IMR-90 (cell line): Measurements from ENCODE around the gene BYSL. TPM values are rescaled to one million over a fixed set of nuclear protein-coding genes. Genes with fewer than 3 reads are reported as not detected.

Source experiments
- ATAC-seq: fragments of 200-7000 bp; cut with Tn5 transposase; 2 replicates; pipeline ENCODE4 v1.9.1; 2020; ENCODE audit warnings: low read depth, mild to moderate bottlenecking, moderate library complexity
- BruUV-seq: library from RNA; stranded (reverse); fragments of 400-500 nt; replicated peaks from 2 replicates; lab custom pipeline; 2021; lab: Mats Ljungman, UMichigan
- CTCF ChIA-PET: fragments of 300-600 bp; formaldehyde crosslinking; extraction: SDS; loops from one replicate; lab custom pipeline; 2021; ENCODE audit warnings: antibody characterized with exemption; lab: Yijun Ruan, JAX
- POLR2A ChIA-PET: fragments of 300-600 bp; sonication (Branson Sonifier 250); formaldehyde crosslinking; loops from one replicate; lab custom pipeline; 2022; ENCODE audit warnings: antibody characterized with exemption; ENCODE audit not compliant: unreplicated experiment; lab: Charles Lee
- DNase-seq: peaks from one replicate; pipeline ENCODE4 v3.0.0; 2013
- H2AFZ ChIP-seq: replicated peaks from 2 replicates; pipeline ENCODE3; 2013; ENCODE audit warnings: low read length, mild to moderate bottlenecking; ENCODE audit not compliant: poor library complexity
- H2AK5ac ChIP-seq: 2 replicates; pipeline ENCODE4 v1.6.1; 2013; ENCODE audit warnings: low read depth, low read length, inconsistent platforms
- H2AK9ac ChIP-seq: replicated peaks from 2 replicates; pipeline ENCODE3; 2013; ENCODE audit warnings: mild to moderate bottlenecking, low read depth, low read length, moderate library complexity; ENCODE audit not compliant: poor library complexity
- H2BK120ac ChIP-seq: 2 replicates; pipeline ENCODE4 v1.6.1; 2013; ENCODE audit warnings: low read depth, low read length, inconsistent platforms
- H2BK15ac ChIP-seq: 3 replicates; pipeline ENCODE4 v1.6.1; 2013; ENCODE audit warnings: low read depth, low read length, inconsistent platforms
- H2BK20ac ChIP-seq: 2 replicates; pipeline ENCODE4 v1.6.1; 2013; ENCODE audit warnings: low read depth, mild to moderate bottlenecking, inconsistent platforms, low read length, moderate library complexity
- H2BK5ac ChIP-seq: 2 replicates; pipeline ENCODE4 v1.6.1; 2013; ENCODE audit warnings: mild to moderate bottlenecking, low read depth, low read length, inconsistent platforms; ENCODE audit not compliant: poor library complexity, severe bottlenecking
- H3K14ac ChIP-seq: replicated peaks from 2 replicates; pipeline ENCODE4 v1.6.1; 2013; ENCODE audit warnings: low read depth, low read length, inconsistent platforms
- H3K18ac ChIP-seq: 2 replicates; pipeline ENCODE4 v1.6.1; 2013; ENCODE audit warnings: low read depth, low read length, control low read depth
- H3K23ac ChIP-seq: 2 replicates; pipeline ENCODE4 v1.6.1; 2013; ENCODE audit warnings: low read depth, low read length, inconsistent platforms
- H3K27ac ChIP-seq: 2 replicates; pipeline ENCODE4 v1.5.1; 2013; ENCODE audit warnings: mild to moderate bottlenecking, control low read depth, low read length; ENCODE audit not compliant: insufficient read depth
- H3K27me3 ChIP-seq: 2 replicates; pipeline ENCODE4 v1.6.1; 2013; ENCODE audit warnings: low read length; ENCODE audit not compliant: control insufficient read depth, insufficient read depth
- H3K36me3 ChIP-seq: 2 replicates; pipeline ENCODE4 v1.6.1; 2013; ENCODE audit warnings: low read length, mixed read lengths; ENCODE audit not compliant: control insufficient read depth, insufficient read depth
- H3K4ac ChIP-seq: 2 replicates; pipeline ENCODE4 v1.6.1; 2013; ENCODE audit warnings: low read depth, low read length, inconsistent platforms
- H3K4me1 ChIP-seq: 2 replicates; pipeline ENCODE4 v1.6.1; 2013; ENCODE audit warnings: low read length, mixed read lengths; ENCODE audit not compliant: control insufficient read depth, insufficient read depth
- H3K4me2 ChIP-seq: 2 replicates; pipeline ENCODE4 v1.6.1; 2013; ENCODE audit warnings: low read depth, mild to moderate bottlenecking, control low read depth, low read length, moderate library complexity
- H3K4me3 ChIP-seq: 2 replicates; pipeline ENCODE4 v1.5.1; 2013; ENCODE audit warnings: low read depth, mild to moderate bottlenecking, control low read depth, low read length, moderate library complexity; ENCODE audit not compliant: insufficient read depth
- H3K56ac ChIP-seq: 2 replicates; pipeline ENCODE4 v1.6.1; 2013; ENCODE audit warnings: low read length, inconsistent platforms; ENCODE audit not compliant: insufficient read depth; ENCODE audit errors: extremely low read depth
- H3K79me1 ChIP-seq, 2 experiments: 2 replicates each; pipeline ENCODE4 v1.6.1; 2013; ENCODE audit warnings: low read length in 2 of 2, inconsistent platforms in 1 of 2, low read depth in 1 of 2
- H3K9ac ChIP-seq: 2 replicates; pipeline ENCODE4 v1.6.1; 2013; ENCODE audit warnings: low read depth, low read length, control low read depth
- H3K9me1 ChIP-seq: 2 replicates; pipeline ENCODE4 v1.6.1; 2013; ENCODE audit warnings: low read length, inconsistent platforms; ENCODE audit not compliant: insufficient read depth
- H3K9me3 ChIP-seq: 2 replicates; pipeline ENCODE4 v1.6.1; 2013; ENCODE audit warnings: low read length; ENCODE audit not compliant: control insufficient read depth, insufficient read depth
- H4K20me1 ChIP-seq: 2 replicates; pipeline ENCODE4 v1.6.1; 2013; ENCODE audit warnings: low read length, inconsistent platforms; ENCODE audit not compliant: insufficient read depth
- H4K5ac ChIP-seq: 2 replicates; pipeline ENCODE4 v1.6.1; 2013; ENCODE audit warnings: mild to moderate bottlenecking, low read depth, low read length, control low read depth
- H4K8ac ChIP-seq, 2 experiments: 2 replicates each; pipeline ENCODE4 v1.6.1; 2013; ENCODE audit warnings: low read depth in 2 of 2, low read length in 2 of 2, control low read depth in 1 of 2, inconsistent platforms in 1 of 2
- H4K91ac ChIP-seq: 2 replicates; pipeline ENCODE4 v1.6.1; 2013; ENCODE audit warnings: low read depth, low read length, inconsistent platforms; ENCODE audit not compliant: insufficient read depth
- BHLHE40 ChIP-seq: fragments of 150-350 bp; IDR thresholded peaks from 2 replicates; pipeline ENCODE4 v1.6.1; 2016; ENCODE audit warnings: mild to moderate bottlenecking, low read depth, low read length
- CEBPB ChIP-seq: IDR thresholded peaks from 2 replicates; pipeline ENCODE4 v1.6.1; 2012; ENCODE audit warnings: low read depth, low read length, improper control_type of control experiment
- FOS ChIP-seq: fragments of 150-350 bp; IDR thresholded peaks from 2 replicates; pipeline ENCODE4 v1.6.1; 2016; ENCODE audit warnings: low read depth, low read length
- MAFK ChIP-seq: IDR thresholded peaks from 2 replicates; pipeline ENCODE4 v1.6.1; 2012; ENCODE audit warnings: low read depth, low read length, improper control_type of control experiment
- MXI1 ChIP-seq: IDR thresholded peaks from 2 replicates; pipeline ENCODE4 v1.6.1; 2012; ENCODE audit warnings: low read depth, mild to moderate bottlenecking, low read length, moderate library complexity, borderline replicate concordance
- NFE2L2 ChIP-seq: fragments of 150-350 bp; IDR thresholded peaks from 2 replicates; pipeline ENCODE4 v1.6.1; 2016; ENCODE audit warnings: low read depth, mild to moderate bottlenecking, low read length
- POLR2A ChIP-seq: IDR thresholded peaks from 2 replicates; pipeline ENCODE4 v1.6.1; 2012; ENCODE audit warnings: mild to moderate bottlenecking, low read depth, low read length
- RAD21 ChIP-seq: IDR thresholded peaks from 2 replicates; pipeline ENCODE4 v1.6.1; 2012; ENCODE audit warnings: low read length, improper control_type of control experiment
- RCOR1 ChIP-seq: IDR thresholded peaks from 2 replicates; pipeline ENCODE4 v1.6.1; 2012; ENCODE audit warnings: mild to moderate bottlenecking, low read length, improper control_type of control experiment; ENCODE audit not compliant: insufficient replicate concordance
- SMC3 ChIP-seq: fragments of 150-350 bp; IDR thresholded peaks from 2 replicates; pipeline ENCODE4 v1.6.1; 2016; ENCODE audit warnings: low read depth, mild to moderate bottlenecking, antibody characterized with exemption, low read length, moderate library complexity
- USF2 ChIP-seq: fragments of 150-350 bp; IDR thresholded peaks from 2 replicates; pipeline ENCODE4 v1.6.1; 2017; ENCODE audit warnings: mild to moderate bottlenecking, antibody characterized with exemption, low read length, low read depth
- WGBS, 2 experiments: methylation state at CpG; one replicate each; pipeline versions ENCODE4 v1.1.5 to v1.1.7; 2013; ENCODE audit warnings: missing lambda C conversion rate in 2 of 2; ENCODE audit not compliant: insufficient read length in 1 of 2; ENCODE audit errors: extremely low coverage in 2 of 2; 5-methylcytosine and 5-hydroxymethylcytosine counted together
- dilution Hi-C: fragments of 300-500 bp; cut with HindIII; formaldehyde crosslinking; loops from one replicate; pipeline ENCODE4 v1.14.3; 2018; ENCODE audit warnings: low sequenced_read_pairs; ENCODE audit not compliant: unreplicated experiment
- in situ Hi-C: fragments of 300-500 bp; cut with MboI; formaldehyde crosslinking; loops from 3 replicates; pipeline ENCODE4 v1.14.3; 2019; ENCODE audit warnings: low sequenced_read_pairs, inconsistent platforms, mixed read lengths
- intact Hi-C: fragments of 100-400 bp; cut with micrococcal nuclease; formaldehyde crosslinking; loops from 2 replicates; pipeline ENCODE4 v1.10.0; 2022
- polyA plus RNA-seq, 3 experiments: library from polyadenylated mRNA; depleted of rRNA; stranded (reverse); fragments of >200 nt; gene quantifications; 2 replicates each; pipeline ENCODE4 v1.2.3, GENCODE V29; 2012; ENCODE audit warnings: low replicate concordance in 1 of 3
- total RNA-seq: library from RNA; depleted of rRNA; stranded (reverse); fragments of >200 nt; gene quantifications from 2 replicates; pipeline ENCODE4 v1.2.3, GENCODE V29; 2012
- TF ChIP-seq, protein P1 (sequence below): conservative IDR thresholded peaks from 2 replicates; pipeline ENCODE4 v1.5.1; 2012; ENCODE audit warnings: mild to moderate bottlenecking, low read depth, low read length, improper control_type of control experiment

Gene BYSL
- total and polyA plus RNA-seq, 2 of the 4 experiments (the other 2 are of a cell fraction): 26.7 to 36.3 TPM

- TF ChIP-seq FOS: peak; percentile 93
These were observed 3.8 kb upstream of the BYSL start (continued) for GRCh38 chr6:41917528-41917927.

DNA sequence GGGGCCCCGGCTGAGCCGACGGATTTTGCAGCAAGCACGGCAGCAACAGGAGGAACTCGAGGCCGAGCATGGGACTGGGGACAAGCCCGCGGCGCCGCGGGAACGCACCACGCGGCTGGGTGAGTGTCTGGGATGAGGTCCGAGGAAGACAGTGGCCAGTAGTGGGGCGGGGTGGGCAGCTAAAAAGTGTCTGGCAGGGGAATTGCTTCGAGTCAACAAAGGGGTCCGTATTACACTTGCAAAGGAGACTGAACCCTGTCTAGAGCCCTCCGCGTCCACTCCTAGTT, 356 bp downstream of the BYSL start:
- peak overlapping the region; percentile 64 for H2BK5ac ChIP-seq
- ChIA-PET POLR2A (no interaction called here), CTCF (interaction anchor here (0.9 to 1.5 kb wide), 6 partner anchors 17 to 134 kb away, joined by 3 to 6 read pairs (median 4); partner anchors contain the start of gene TOMM6)
- H4K20me1 ChIP-seq: peaks cover 11% of the 10 kb centered on the region
- H3K9ac ChIP-seq: peak overlapping the region; percentile 74
- peak overlapping the region; percentile 51; the same call in 1 of the 2 replicates for H3K14ac ChIP-seq
- H2AK5ac ChIP-seq: peak overlapping the region; percentile 67
- H3K18ac ChIP-seq: no peak overlapping the region
- H4K8ac ChIP-seq: peak overlapping the region; percentile 74 to 98; a peak in 3 of 4 replicates
- H4K5ac ChIP-seq: peak overlapping the region; percentile 46; the same call in 1 of the 2 replicates
- H2AFZ ChIP-seq: peak overlapping the region; percentile 99
- TF ChIP-seq MXI1 (no peak; the same call in 1 of the 2 replicates), POLR2A (no peak), RAD21 (no peak), NFE2L2 (no peak), MAFK (no peak), USF2 (no peak), CEBPB (no peak), BHLHE40 (no peak), RCOR1 (no peak), SMC3 (no peak)
- TF ChIP-seq, protein P1, sequence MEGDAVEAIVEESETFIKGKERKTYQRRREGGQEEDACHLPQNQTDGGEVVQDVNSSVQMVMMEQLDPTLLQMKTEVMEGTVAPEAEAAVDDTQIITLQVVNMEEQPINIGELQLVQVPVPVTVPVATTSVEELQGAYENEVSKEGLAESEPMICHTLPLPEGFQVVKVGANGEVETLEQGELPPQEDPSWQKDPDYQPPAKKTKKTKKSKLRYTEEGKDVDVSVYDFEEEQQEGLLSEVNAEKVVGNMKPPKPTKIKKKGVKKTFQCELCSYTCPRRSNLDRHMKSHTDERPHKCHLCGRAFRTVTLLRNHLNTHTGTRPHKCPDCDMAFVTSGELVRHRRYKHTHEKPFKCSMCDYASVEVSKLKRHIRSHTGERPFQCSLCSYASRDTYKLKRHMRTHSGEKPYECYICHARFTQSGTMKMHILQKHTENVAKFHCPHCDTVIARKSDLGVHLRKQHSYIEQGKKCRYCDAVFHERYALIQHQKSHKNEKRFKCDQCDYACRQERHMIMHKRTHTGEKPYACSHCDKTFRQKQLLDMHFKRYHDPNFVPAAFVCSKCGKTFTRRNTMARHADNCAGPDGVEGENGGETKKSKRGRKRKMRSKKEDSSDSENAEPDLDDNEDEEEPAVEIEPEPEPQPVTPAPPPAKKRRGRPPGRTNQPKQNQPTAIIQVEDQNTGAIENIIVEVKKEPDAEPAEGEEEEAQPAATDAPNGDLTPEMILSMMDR: no peak
- H3K36me3 ChIP-seq: 0 out of 2 replicates have a peak, but pooled peaks cover 5% of the 10 kb centered on the region
- BruUV-seq: no TSS peak
- H3K27ac ChIP-seq: peak overlapping the region; percentile 76
- peak overlapping the region; percentile 100 for H2AK9ac ChIP-seq
- peak overlapping the region; percentile 68 for H3K56ac ChIP-seq
- no peak overlapping the region for H2BK20ac ChIP-seq
- intact Hi-C loops (loop anchor here (2.0 to 5.0 kb wide), 3 partner anchors 75 to 135 kb away; partner anchors contain the start of gene TOMM6), in situ Hi-C loops (no loop called here), dilution Hi-C loops (loop anchor here (10.0 kb wide), 1 partner anchor 123 kb away; no protein-coding TSS in a partner anchor)
- peak overlapping the region; percentile 82 for H3K23ac ChIP-seq
- H3K4me2 ChIP-seq: peak overlapping the region; percentile 80
- peaks cover 15% of the 10 kb centered on the region for H3K9me1 ChIP-seq
- no peaks in the 10 kb centered on the region for H3K9me3 ChIP-seq
- H3K4me3 ChIP-seq: peak overlapping the region; percentile 93
- no peaks in the 10 kb centered on the region for H3K27me3 ChIP-seq
- 0% methylated on average over 18 of the region's 20 CpGs; no CpG with 5 or more reads in 1 of the 2 experiments for WGBS, 2 experiments
- DNase-seq (no peak), ATAC-seq (peak; percentile 9)
- peak overlapping the region; percentile 78 for H3K4ac ChIP-seq
- peaks cover 10% of the 10 kb centered on the region for H3K4me1 ChIP-seq
- H3K79me1 ChIP-seq: peaks cover 16 to 64% of the 10 kb centered on the region in 2 experiments
- H2BK120ac ChIP-seq: peak overlapping the region; percentile 28
- H2BK15ac ChIP-seq: 0 out of 3 replicates have a peak overlapping the region, but pooled peaks have one; percentile 4
- H4K91ac ChIP-seq: peak overlapping the region; percentile 55
